GM04504 (cell line): ENCODE results near the gene GFRA4.

ENCODE experiments used
- DNase-seq: peaks from one replicate; pipeline ENCODE4 v3.0.0-alpha.2; 2012; ENCODE audit warnings: low read depth

Gene GFRA4, protein sequence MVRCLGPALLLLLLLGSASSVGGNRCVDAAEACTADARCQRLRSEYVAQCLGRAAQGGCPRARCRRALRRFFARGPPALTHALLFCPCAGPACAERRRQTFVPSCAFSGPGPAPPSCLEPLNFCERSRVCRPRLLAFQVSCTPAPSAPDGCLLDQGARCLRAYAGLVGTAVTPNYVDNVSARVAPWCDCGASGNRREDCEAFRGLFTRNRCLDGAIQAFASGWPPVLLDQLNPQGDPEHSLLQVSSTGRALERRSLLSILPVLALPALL

DNA sequence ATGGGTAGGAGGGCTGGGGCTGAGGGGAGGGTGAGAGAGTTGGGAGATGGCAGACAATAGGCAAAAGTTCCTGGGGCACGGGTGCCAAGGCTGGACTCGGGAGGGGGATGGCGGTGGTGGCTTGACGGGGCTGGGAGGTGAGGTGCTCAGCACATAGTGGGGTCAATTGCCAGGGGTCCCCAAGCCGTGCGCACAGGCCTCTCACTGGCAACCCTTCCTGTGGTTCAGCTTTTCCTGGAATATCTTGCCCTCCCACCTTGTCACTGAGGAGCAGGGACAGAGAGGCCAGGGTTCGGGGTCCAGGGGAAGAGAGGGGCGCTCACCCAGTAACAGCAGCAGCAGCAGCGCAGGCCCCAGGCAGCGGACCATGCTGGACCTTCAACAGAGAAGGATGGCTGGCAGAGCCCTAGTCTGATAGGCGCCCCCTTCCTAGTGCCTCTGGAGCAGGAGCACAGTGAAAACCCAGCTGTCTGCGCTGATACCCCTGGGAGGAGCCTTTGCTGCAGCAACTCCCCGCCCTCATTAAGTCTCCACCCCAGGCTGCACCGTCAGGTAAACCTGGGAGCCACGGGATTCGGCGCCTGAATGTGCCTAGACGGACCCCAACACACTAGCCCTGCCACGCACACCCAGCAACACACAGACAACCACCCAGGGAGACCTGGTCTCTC is at the start of gene GFRA4:
Gene GFRA4 (minus strand): TSS at position 369 of the 671 bp plus-strand sequence. CDS start 0 bp downstream, at position 369.
- no peak for DNase-seq

DNA sequence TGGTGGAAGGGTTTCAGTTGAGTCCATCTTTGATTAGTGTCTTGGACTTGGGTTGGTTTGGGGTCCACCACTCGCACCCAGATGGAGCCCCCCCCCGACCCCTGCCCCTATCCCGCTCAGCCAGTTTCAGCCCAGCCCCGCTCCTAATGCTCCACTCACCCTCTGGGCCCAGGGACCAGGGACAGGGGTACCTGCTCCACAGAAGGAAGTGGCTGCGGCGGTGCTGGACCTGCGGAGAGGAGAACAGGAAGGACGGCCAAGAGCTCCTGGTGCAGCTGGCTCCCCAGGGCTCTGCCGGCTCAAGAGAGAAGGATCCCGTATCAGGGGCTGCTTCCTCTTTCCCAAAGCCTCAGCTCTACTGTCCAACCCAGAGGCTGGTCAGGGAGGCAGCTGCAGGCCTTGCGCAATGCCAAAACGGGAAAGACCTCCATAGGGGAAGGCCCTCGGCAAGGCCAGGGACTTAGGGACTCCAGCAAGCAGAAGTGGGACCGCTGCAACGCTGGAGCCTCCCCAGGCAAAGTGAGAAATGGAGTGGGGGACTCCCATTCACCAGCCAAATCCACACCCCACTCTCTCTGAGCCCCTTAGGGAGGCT is 49.2 kb upstream of the GFRA4 start, which contains the start of gene SIGLEC1:
Gene SIGLEC1 (minus strand): TSS at position 322 of the 595 bp plus-strand sequence. CDS start 5,472 bp downstream, outside the sequence.
- DNase-seq: no peak

DNA sequence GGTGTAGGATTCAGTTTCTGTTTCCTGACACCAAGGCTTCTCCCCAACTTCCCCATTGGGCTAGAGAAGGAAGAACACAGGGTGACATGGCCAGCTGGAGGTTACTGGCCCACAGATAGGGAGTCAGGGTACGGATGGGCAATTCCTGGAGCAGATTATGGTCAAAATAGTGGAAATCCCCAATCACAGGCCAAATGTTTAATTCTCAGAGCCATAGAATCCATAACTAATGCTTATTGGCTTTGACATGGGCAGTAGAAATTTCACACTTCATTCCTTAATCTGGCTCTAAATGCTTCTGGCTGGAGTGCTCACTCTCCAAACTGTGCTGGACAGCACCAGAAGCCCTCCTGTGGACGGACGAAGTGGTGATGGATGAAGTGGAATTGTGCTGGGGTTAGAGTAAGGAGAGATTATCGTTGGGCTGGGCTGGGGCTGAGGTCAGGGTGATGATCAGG is 48.3 kb upstream of the GFRA4 start:
- no peak for DNase-seq

DNA sequence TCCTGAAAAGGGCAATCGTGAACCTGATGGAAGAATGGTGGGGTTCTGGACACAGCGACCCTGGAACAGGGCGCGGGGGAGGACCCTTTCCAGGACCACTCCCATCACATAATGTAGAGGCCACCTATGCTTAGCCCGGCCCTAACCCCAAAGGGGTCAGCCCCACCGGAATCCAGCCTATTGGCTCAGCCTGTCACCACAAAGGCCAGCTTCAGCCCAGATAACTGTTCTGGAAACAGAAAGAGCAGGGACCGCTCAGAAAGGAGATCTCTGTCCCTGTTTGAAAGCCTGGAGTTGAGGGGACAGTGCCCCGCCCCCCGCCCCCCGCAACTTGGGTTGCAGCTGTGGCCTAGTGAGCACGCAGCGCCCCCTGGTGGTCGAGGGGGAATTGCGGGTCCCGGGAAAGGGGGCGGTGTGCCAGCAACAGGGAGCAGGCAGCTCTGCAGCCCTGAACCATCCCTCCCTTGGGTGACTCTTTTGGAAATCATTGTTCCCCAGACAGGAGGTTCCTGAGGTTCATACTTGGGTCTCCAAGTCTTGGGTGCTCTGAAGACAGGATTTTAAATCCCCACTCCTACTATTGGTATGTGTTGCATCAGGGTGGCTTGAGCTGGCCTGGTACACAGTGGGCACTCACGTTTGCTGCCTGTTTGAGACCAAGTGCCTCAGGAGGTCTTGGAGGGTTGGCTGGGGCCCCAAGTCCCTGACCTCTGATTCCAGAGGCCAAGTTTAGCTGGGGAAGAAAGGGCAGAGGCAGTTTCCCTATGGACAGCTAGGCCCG is 47.7 kb upstream of the GFRA4 start:
- no peak for DNase-seq

DNA sequence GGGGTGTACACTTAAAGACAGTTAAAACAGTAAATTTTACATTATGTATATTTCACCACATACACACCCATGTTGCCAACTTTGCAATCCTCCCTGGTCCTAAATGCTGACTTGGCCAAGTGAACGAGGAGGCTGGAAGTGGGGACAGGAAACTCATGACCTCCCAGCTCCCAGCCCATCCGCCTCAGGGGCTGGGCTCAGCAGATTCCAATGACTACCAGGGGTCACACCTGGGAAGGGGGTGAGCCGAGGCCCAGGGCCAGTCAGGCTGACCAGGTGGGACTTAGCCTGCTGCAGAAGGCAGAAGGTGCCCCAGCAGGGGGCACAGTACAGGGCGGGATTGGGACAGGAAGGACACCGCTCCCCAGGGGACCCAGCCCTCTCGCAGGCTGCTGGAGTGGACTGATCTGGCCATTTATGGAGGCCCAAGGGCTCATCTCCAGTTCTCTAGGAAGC is 46.8 kb upstream of the GFRA4 start:
- no peak for DNase-seq

DNA sequence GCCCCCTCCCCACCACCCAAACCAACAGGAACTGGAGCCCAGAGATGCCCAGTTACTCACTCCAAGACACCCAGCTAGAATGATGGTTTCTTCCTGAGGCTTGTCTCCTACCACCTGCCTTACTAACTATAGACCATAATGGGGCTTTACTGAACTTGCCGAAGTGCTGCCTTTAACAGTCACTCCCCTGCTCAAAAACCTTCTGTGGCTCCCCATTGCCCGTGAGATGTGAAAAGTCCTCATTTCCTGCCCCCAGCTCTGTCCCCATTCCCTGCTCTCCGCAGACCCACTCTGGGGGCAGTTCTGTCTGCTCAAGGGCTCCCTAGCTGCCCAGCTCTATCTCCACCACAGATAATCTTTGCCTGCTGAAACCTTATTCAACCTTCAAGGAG is 44.3 kb upstream of the GFRA4 start:
- no peak for DNase-seq

DNA sequence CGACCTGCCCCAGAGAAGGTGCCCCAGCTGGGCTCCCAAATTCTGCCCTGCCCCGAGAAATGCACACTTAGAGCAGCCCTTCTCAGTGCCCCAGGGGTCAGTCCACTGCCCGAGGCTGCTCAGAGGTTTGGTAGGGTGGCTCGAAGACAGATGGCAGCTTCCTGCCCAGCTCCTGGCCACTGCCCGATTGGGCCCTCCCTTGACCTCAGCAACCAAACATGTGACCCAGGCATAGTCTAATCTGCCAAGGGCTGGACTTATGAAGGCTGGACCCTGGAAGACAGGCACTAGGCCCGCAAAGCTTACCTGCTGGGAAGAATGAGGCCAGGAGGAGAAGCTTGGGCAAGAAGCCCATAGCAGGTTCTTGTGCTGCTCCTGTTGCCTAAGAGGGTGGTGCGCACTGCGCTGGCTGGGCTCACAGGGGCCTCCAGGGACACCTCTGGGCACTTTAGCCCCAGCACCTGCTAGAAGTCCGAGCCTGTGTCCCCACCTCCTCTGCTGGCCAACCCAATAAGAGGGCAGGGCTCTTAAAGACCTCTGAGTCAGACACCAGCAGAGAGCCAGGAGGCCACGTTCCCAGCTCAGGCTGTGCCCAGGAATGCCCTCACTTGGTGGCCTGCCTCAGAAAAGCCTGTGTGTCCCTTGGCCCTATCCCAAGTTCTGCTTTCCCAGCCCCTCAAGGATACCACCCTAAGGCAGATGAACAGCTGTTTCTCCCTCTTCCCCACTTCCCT is 43.7 kb upstream of the GFRA4 start:
- DNase-seq: peak; percentile 44

DNA sequence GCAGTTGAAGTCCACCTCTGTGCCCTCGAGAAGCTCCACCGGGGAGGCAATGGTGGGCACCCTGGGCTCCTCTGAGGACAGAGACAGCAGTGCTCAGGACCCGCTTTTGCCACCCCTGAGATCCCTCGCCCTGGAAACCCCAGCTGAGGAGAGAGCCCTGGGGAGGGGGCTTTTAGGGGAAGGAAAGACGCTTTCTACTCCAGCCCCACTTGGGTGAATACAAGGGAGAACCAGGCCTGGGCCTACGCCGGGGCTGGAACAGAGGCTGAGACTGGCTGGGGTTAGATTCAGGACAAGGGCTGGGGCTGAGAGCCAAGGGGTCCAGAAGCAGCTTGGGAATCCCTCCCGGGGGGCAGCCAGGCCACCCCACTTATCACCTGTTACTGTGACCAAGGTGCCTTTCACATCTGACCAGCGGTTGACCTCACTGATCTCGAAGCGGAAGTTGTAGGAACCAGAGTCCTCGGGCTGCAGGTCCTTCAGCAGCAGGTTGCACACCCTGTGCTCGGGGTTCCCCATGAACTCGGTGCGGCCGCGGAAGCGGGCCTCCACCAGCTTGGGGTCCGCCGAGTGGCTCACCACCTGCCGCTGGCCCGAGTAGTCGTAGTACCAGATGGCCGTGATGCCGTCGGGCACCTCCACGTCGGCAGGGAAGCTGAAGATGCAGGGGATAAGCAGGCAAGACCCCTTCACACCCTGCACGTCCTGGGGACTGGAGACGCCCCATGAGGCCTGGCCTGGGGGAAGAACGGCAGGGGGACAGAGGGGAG is 43.0 kb upstream of the GFRA4 start:
- DNase-seq: no peak

DNA sequence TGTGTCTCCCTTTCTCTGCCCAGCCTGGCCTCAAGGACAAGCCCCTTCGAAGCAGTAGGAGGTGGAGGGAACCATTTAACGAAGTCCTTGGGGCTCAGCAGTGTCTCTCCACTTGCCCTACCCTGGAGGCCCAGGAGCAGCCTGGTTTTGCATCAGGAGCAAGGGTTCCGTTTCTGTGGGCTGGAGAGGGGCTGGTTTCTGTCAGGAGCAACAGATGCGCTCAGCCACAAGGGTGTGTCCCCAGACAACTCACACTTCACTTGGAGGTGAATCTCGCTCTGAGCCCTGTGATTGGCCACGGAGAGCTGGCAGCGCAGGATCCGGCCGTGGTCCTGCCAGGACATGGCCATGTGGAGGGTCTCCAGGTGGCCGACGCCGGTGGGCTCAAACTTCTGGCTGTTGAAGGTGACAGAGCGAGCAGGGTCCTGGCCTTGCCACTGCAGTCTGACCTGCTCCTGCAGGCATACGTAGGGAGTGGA is 42.3 kb upstream of the GFRA4 start:
- DNase-seq: no peak

DNA sequence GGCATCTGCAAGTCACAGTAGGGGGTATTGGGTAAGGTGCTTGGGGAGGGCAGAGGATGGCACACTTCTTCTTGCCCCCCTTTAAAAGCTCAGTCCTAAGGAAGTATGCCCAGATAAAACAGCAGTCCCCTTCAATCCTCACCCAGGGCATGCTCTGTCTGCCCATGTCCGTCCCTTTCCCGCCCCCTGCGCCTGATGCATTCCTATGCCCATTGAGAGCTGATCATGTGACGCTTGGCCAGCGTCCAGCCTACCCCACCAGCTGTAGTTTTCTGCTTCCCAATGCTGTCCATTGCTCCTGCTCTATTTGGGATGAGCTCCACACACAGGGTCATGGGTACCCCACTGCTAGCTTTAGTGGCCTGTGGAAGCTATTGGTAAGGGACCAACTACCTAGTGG is 40.9 kb upstream of the GFRA4 start:
- DNase-seq: no peak

DNA sequence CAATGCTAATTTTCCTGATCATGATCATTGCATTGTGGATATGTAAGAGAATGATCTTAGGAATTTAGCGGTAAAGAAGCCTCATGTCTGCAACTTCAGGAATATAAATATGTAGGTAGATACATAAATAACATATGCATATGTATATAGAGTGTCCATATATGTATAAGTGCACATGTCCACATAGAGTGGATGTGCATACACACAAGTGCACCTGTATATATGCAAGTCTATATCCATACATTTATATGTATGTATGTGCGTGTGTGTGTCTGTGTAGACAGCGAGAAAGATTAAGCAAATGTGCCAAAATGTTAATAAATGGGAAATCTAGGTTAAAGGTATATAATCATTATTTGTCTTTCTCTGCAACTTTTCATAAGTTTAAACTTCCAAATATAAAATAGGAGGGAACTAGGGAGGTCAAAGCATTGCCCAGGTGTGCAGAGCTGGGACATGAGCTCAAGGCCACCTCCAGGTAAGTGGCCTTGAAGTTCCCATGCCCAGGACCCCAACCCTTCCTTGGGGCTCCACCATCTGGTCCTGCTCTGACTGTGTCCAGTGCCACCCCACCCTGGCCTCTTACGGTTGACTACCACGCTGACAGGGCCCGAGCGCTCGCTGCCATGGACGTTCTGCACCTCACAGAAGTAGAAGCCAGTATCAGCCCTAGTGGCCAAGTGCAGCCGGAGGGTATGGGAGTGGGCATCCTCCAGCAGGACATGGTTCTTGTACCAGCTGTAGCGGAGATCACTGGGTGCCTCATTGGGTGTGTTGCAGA is 39.6 kb upstream of the GFRA4 start:
- DNase-seq: no peak

DNA sequence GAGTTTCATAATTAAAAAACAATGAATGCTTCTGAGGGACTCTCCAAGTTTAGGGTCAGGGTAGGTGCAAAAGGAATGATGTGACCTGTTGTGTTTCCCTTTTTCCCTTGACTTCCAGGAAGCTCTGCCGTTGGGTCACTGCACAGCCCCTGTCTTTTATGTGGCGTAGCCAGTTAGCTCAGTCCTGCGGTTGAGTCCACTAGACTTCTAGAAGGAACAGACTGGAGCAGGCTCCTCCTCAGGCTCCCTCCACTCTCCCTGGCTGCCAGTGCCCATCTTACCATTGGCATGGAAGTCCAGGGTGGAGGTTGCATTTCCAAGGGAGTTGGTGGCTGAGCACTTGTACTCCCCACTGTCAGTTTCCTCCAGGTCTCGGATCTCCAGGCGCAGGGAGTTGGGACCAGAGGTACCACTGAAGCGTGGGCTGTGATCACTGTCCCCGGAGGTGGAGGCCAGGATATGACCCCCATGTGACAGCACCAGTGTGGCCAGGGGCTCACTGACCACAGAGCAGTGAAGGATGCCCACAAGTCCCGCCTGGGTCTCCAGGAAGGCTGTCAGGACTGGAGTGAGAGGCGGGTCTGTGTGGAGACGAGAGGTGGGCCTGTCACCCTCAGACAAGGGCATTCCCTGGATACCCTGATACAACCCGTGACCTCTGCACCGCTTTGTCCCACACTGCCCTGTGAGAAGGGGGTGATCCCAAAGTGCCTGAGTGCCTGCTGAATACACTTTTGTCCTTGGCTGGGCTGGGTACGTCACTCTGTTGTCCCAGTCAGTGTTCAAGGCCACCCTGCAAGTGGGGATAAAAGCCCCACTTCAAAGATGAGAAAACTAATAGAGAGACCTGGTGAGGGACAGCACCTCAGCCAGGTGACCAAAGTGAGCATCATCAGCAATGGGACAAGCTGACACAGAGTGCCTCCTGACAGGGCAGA is 38.1 kb upstream of the GFRA4 start:
- DNase-seq: no peak

DNA sequence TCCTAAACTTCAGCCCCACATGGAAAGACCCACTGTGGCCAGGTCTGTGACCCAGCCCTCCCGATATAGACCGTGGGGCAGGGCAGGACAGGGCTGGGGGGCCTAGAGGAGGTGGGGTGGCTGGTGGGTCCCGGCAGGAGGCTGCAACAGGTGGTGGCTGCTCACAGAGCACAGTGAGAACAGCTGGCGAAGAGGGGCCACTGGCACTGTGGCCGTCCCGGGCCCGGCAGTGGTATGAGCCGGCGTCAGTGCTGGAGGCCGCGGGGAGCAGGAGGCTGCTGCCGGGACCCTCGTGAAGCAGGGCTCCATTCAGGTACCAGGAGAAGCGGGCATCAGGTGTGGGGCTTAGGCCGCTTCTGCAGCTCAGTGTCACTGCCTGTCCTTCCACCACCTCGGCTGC is 35.8 kb upstream of the GFRA4 start:
- no peak for DNase-seq

DNA sequence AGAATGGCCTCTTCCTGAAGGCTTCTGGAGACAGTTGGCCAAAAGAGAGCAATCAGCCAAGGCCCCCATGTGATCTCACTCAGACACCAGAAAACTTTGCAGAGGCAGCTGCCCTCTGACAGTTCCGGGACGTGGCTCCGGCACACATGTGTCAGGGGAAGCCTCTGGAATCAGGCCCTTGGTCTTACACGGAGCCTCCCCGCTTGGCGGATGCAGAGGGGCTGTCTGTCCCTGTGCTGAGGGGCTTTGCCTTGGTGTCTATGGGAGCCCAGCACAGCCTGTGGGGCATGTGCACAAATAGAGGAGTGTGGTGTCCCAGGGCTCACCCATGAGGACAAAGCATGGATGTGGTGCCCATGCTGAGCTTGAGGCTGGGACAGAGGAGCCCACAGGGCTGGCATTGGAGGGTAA is 35.4 kb upstream of the GFRA4 start:
- no peak for DNase-seq

DNA sequence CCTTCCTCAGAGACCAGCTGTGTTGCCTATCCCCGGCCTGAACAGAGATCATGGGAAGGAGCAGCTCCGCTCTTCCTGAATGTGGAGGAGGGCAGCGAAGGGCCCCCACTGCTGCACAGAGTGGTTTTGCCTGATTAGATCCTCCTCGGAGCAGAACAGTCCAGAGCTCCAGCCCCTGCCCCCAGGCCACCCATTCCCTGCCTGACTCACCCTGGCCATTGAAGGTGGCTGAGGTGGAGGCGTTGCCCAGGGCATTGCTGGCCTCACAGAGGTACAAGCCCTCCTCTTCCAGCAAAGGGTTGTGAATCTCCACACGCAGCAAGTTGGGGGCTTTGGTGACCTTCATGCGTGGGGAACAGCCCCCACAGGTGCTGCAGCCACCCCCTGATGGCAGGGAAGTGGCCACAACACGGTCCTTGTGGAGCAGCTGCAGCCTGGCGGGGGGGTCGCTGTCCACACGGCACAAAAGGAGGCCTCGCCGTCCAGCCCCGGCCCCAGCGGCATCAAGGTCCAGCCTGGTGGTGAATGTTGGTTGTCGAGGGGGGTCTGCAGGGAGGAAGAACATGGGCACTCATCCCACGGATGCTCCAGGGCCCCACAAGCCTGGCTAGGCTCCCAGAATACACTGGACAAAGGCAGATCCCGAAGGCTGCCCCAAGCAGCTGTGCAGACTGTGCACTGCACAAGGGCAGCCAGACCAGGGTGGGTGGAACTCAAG is 34.5 kb upstream of the GFRA4 start:
- no peak for DNase-seq

DNA sequence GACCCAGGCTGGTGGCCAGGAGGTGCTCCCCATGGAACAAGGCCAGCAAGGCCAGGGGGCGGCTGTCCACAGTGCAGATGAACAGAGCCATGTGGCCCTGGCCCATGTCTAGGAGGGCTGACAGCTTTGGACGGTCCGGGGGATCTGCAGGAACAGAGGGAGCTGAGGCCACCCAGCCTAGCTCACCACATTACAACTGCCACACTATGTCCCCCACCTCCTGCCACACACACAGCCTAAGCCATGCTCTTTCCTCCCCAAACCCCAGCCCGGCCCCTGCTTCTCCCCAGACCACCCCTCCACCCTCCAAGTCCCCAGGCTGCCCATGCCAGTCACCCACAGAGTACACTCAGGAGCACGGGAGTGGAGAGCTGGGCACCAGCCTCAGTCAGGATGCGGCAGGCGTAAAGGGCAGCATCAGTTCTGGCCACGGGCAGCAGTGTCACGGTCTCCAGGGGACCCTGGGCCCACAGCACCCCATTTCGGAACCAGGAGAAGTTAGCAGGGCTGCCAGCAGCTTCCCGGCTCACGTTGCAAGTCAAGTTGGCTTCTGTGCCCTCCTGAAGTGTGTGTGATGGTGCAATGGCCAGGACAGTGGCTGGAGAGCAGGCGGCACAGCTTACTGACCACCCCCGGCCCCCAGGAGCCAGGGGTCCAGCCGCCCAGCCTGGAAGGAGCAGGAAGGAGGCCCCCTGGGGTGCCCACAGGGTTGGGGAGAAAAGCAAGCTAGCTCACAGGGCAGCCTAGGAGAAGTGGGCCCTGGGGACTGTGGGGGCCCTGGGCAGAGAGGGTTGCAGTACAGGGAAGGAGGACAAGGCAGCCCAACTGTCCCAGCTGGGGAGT is 33.8 kb upstream of the GFRA4 start:
- DNase-seq: no peak

DNA sequence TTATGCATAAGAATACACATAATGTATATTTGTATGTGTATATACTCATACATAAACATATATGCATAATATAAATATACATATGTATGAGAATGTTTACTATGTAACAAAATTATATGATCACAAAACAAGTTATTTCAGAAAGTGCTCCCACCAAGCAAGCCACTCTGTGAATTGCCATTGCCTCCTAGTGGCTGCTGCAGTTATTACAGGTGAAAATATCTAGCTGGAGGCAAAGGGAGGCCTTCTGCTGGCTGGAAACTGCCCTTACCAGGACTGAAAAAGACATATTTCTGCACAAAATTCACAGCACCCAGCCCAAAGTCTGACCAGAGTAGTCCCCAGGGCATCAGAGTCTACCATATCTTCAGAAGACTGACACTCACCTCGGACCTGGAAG is 33.0 kb upstream of the GFRA4 start:
- no peak for DNase-seq
